Posterior cingulate gyrus (tissue), 11 donors: ENCODE measurements around the gene IFI35.
A peak's percentile ranks its signal among the peaks of the same experiment; 100 is the strongest.

Source experiments
- DNase-seq, 10 donors: peaks; one replicate each; pipeline versions ENCODE4 v3.0.0 to v3.0.0-alpha.2; 2020 to 2021; ENCODE audit warnings: mixed read lengths in 3 of 10
- intact Hi-C: fragments of 100-400 bp; cut with DNase I; formaldehyde crosslinking; loops from one replicate; pipeline ENCODE4 v1.15.1; 2023

Gene IFI35

GRCh38 chr17:43020789-43021740 lies 14.5 kb downstream of the IFI35 start:
- intact Hi-C loops: loop anchor here (5.0 kb wide), 1 partner anchor 311 kb away; no protein-coding TSS in a partner anchor
- peak in 7 of 10 donors; percentile 18 to 90 (median 32) for DNase-seq

- intact Hi-C loops: loop anchor here (2.0 to 5.0 kb wide), 2 partner anchors 149 to 310 kb away; partner anchors contain the start of gene NBR1
- DNase-seq: peak; percentile 68 to 96 (median 78)
Observed at GRCh38 chr17:43021741-43022512, 15.3 kb downstream of the IFI35 start, which contains the start of gene VAT1. Gene VAT1, minus strand, starts transcription at chr17:43022385. Its CDS starts 63 bp downstream, at chr17:43022322.

GRCh38 chr17:43024407-43025289 lies 18.1 kb downstream of the IFI35 start, which contains the start of gene RND2:
Gene RND2, plus strand, starts transcription at chr17:43025231. Its CDS starts 117 bp downstream, at chr17:43025348.
- intact Hi-C loops: loop anchor here (5.0 kb wide), 1 partner anchor 308 kb away; no protein-coding TSS in a partner anchor
- DNase-seq: peak; percentile 81 to 98 (median 90)

GRCh38 chr17:43025290-43025657 lies 18.7 kb downstream of the IFI35 start:
- intact Hi-C loops: no loop called here

GRCh38 chr17:43025766-43026537 lies 19.4 kb downstream of the IFI35 start:
- peak in 3 of 10 donors; percentile 42 to 68 (median 62) for DNase-seq
- intact Hi-C loops: no loop called here

More at GRCh38 chr17:43025290-43025657, 18.7 kb downstream of the IFI35 start:
- DNase-seq: peak in 3 of 10 donors; percentile 65 to 85 (median 73)

GRCh38 chr17:43026595-43026994 lies 20.0 kb downstream of the IFI35 start:
- no peak for DNase-seq
- intact Hi-C loops: no loop called here

- intact Hi-C loops: no loop called here
- DNase-seq: peak in 3 of 10 donors; percentile 22 to 54 (median 41)
Observed at GRCh38 chr17:43027091-43028032, 20.8 kb downstream of the IFI35 start.

GRCh38 chr17:43028221-43028861 lies 21.8 kb downstream of the IFI35 start:
- intact Hi-C loops: no loop called here
- DNase-seq: peak in 2 of 10 donors; percentile 58 to 72

- DNase-seq: peak in 1 of 10 donors; percentile 60
- intact Hi-C loops: no loop called here
Observed at GRCh38 chr17:43030137-43030767, 23.7 kb downstream of the IFI35 start.

GRCh38 chr17:43031666-43032065 lies 25.1 kb downstream of the IFI35 start:
- intact Hi-C loops: no loop called here
- DNase-seq: peak in 1 of 10 donors; percentile 24

- peak in 1 of 10 donors; percentile 22 for DNase-seq
- intact Hi-C loops: no loop called here
Observed at GRCh38 chr17:43033948-43034881, 27.6 kb downstream of the IFI35 start.

- DNase-seq: peak in 1 of 10 donors; percentile 20
- intact Hi-C loops: no loop called here
Observed at GRCh38 chr17:43034894-43035293, 28.3 kb downstream of the IFI35 start.

GRCh38 chr17:43039646-43040045 lies 33.1 kb downstream of the IFI35 start:
- no peak for DNase-seq
- intact Hi-C loops: no loop called here

GRCh38 chr17:43040655-43041054 lies 34.1 kb downstream of the IFI35 start:
- intact Hi-C loops: no loop called here

GRCh38 chr17:43042025-43042628 lies 35.5 kb downstream of the IFI35 start:
- intact Hi-C loops: no loop called here
- DNase-seq: peak in 1 of 10 donors; percentile 27

More at GRCh38 chr17:43040655-43041054, 34.1 kb downstream of the IFI35 start:
- DNase-seq: no peak
